Lung (tissue), 16 donors: ENCODE data around the gene OR52E5. TPM values are rescaled to one million over a fixed set of nuclear protein-coding genes. Genes with fewer than 3 reads are reported as not detected.

Experiments
- ATAC-seq: fragments of 200-7000 bp; cut with Tn5 transposase; one replicate; pipeline ENCODE4 v1.9.1; 2020; ENCODE audit warnings: moderate number of reproducible peaks; ENCODE audit not compliant: insufficient read depth, low FRiP score
- DNase-seq, 3 donors: peaks; one replicate each; pipeline ENCODE4 v3.0.0-alpha.2; 2013 to 2017
- H3K27ac ChIP-seq, 2 donors: one replicate each; pipeline ENCODE4 v1.5.1; 2013; ENCODE audit warnings: mild to moderate bottlenecking in 2 of 2, moderate library complexity in 2 of 2, control low read depth in 1 of 2, inconsistent platforms in 1 of 2, low read depth in 1 of 2, low read length in 1 of 2
- H3K27me3 ChIP-seq, 3 donors: one replicate each; pipeline ENCODE4 v1.5.1; 2013; ENCODE audit warnings: low read length in 2 of 3; ENCODE audit not compliant: control insufficient read depth in 3 of 3, insufficient read depth in 3 of 3
- H3K36me3 ChIP-seq, 4 donors: one replicate each; pipeline ENCODE4 v1.5.1; 2013; ENCODE audit warnings: low read length in 4 of 4, mild to moderate bottlenecking in 1 of 4, moderate library complexity in 1 of 4; ENCODE audit not compliant: control insufficient read depth in 4 of 4, insufficient read depth in 4 of 4
- H3K4me1 ChIP-seq, 5 donors: one replicate each; pipeline ENCODE4 v1.5.1; 2013; ENCODE audit warnings: low read length in 5 of 5, mild to moderate bottlenecking in 2 of 5, moderate library complexity in 1 of 5; ENCODE audit not compliant: control insufficient read depth in 5 of 5, insufficient read depth in 5 of 5
- H3K4me3 ChIP-seq: one replicate; pipeline ENCODE4 v1.5.1; 2013; ENCODE audit warnings: mild to moderate bottlenecking, control low read depth, moderate library complexity
- H3K9ac ChIP-seq, 2 donors: one replicate each; pipeline ENCODE4 v1.5.1; 2013; ENCODE audit warnings: low read length in 2 of 2, control low read depth in 1 of 2; ENCODE audit not compliant: insufficient read depth in 1 of 2
- H3K9me3 ChIP-seq, 4 donors: one replicate each; pipeline ENCODE4 v1.5.1; 2013; ENCODE audit warnings: low read length in 3 of 4, mild to moderate bottlenecking in 1 of 4, moderate library complexity in 1 of 4; ENCODE audit not compliant: control insufficient read depth in 4 of 4, insufficient read depth in 3 of 4
- CTCF ChIP-seq: IDR thresholded peaks from 2 replicates; pipeline ENCODE4 v1.5.1; 2012; ENCODE audit warnings: mild to moderate bottlenecking; ENCODE audit errors: control extremely low read depth, extremely low read depth
- WGBS, 2 donors: extraction: QIAGEN DNeasy Blood & Tissue Kit; methylation state at CpG; one replicate each; pipeline ENCODE4 v1.1.7; 2013; 5-methylcytosine and 5-hydroxymethylcytosine counted together
- long read RNA-seq, 5 donors: transcript quantifications; one replicate each; lab custom pipeline, GENCODE V29; 2026
- polyA plus RNA-seq, 2 donors: library from polyadenylated mRNA; stranded (reverse); fragments of 200-250 nt; gene quantifications; one replicate each; pipeline ENCODE4 v1.2.1, GENCODE V29; 2013
- total RNA-seq, 2 donors: library from RNA; depleted of rRNA in 1 of 2; stranded (reverse); fragments of >200 nt in 1 of 2; gene quantifications; one replicate each; pipeline ENCODE4 v1.2.1, GENCODE V29; 2014 to 2021
- donor health status: control.
- donor health status: control.
- donor health status: Bipolar disorder and iron deficiency.
- donor health status: healthy.
- donor health status: DM: yes; HTN: yes; CAD: no.

Gene OR52E5
- total RNA-seq (not detected), polyA plus RNA-seq (not detected)
- long read RNA-seq, donor 1, result 0 reads
- long read RNA-seq, donor 2, result 0 reads
- long read RNA-seq, donor 3, result 0 reads
- long read RNA-seq, donor 4, result 0 reads
- long read RNA-seq, donor 5, result 0 reads

GRCh38 chr11:5892908-5893307 is at the start of gene OR52E5:
TSS of gene OR52E5 (plus strand) at chr11:5893208. CDS start at chr11:5900777, 7,569 bp downstream.
- no peak within 1 kb of the TSS for H3K27ac ChIP-seq
- 88 to 100% methylated on average over 3 of the region's 3 CpGs for WGBS, 2 donors
- H3K9ac ChIP-seq, result no peak within 1 kb of the TSS
- TF ChIP-seq CTCF, result no peak
- no peak within 1 kb of the TSS for H3K4me3 ChIP-seq
- no peaks in the 10 kb centered on the region for H3K4me1 ChIP-seq
- no peaks in the 10 kb centered on the region for H3K9me3 ChIP-seq
- DNase-seq, result no peak
- no peaks in the 10 kb centered on the region for H3K36me3 ChIP-seq
- no peaks in the 10 kb centered on the region for H3K27me3 ChIP-seq
- no peak for ATAC-seq

GRCh38 chr11:5846701-5847100 is 46.3 kb upstream of the OR52E5 start:
- Histone ChIP-seq H3K9ac (no peak overlapping the region), H3K4me3 (no peak overlapping the region), H3K36me3 (no peaks in the 10 kb centered on the region), H3K4me1 (no peaks in the 10 kb centered on the region), H3K9me3 (no peaks in the 10 kb centered on the region), H3K27me3 (no peaks in the 10 kb centered on the region), H3K27ac (no peak overlapping the region)
- TF ChIP-seq CTCF, result no peak
- WGBS, 2 donors, result 19 to 39% methylated on average over 1 of the region's 1 CpG
- no peak for ATAC-seq
- DNase-seq, result no peak

- no peak for DNase-seq
- Histone ChIP-seq H3K9ac (no peak overlapping the region), H3K4me3 (no peak overlapping the region), H3K4me1 (no peaks in the 10 kb centered on the region), H3K36me3 (no peaks in the 10 kb centered on the region), H3K9me3 (no peaks in the 10 kb centered on the region), H3K27me3 (no peaks in the 10 kb centered on the region), H3K27ac (no peak overlapping the region)
- no peak for ATAC-seq
- no peak for TF ChIP-seq CTCF
Observed at GRCh38 chr11:5847711-5848110, 45.3 kb upstream of the OR52E5 start.

GRCh38 chr11:5851002-5851401 is 42.0 kb upstream of the OR52E5 start:
- no peak for DNase-seq
- no peak overlapping the region for H3K9ac ChIP-seq

More at GRCh38 chr11:5851002-5851401, 42.0 kb upstream of the OR52E5 start:
- H3K9me3 ChIP-seq, result no peaks in the 10 kb centered on the region
- H3K27me3 ChIP-seq, result no peaks in the 10 kb centered on the region
- H3K4me1 ChIP-seq, result no peaks in the 10 kb centered on the region
- TF ChIP-seq CTCF, result no peak
- 90 to 98% methylated on average over 1 of the region's 1 CpG for WGBS, 2 donors
- H3K4me3 ChIP-seq, result no peak overlapping the region
- no peak for ATAC-seq
- no peak overlapping the region for H3K27ac ChIP-seq
- H3K36me3 ChIP-seq, result no peaks in the 10 kb centered on the region
